ENCODE results near the gene CORO2B. TPM values are rescaled to one million over a fixed set of nuclear protein-coding genes. Genes with fewer than 3 reads are reported as not detected.

The CORO2B gene
- total RNA-seq, 1 donor from 2014 or later = not detected

DNA sequence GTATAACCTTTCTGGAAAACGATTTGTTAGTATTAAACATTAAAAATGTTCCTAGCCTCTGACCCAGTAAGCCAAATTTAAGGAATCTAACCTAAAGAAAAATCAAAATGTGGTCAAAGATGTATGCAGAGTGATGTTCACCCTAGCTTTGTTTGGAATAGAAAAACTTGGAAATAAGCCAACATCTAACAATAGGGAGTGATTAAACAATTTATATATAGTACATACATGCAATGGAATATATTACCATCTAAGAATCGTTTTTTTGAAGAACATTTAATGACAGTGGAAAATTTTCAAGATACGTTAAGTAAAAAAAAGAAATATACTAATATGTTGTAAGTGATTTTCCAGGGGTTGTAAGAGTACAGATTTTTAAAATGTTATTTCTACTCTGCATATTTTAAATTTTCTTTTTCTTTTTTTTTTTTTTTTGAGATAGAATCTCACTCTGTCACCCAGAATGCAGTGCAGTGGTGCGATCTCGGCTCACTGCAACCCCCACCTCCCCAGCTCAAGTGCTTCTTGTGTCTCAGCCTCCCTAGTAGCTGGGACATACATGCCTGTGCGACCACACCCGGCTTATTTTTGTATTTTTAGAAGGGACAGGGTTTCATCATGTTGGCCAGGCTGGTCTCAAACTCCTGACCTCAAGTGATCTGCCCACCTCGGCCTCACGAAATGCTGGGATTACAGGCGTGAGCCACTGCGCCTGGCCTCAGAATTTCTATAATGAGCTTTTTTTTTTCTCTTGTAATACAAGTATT, 187.0 kb downstream of the CORO2B start:
- intact Hi-C loops (cut with micrococcal nuclease) = no loop called here

DNA sequence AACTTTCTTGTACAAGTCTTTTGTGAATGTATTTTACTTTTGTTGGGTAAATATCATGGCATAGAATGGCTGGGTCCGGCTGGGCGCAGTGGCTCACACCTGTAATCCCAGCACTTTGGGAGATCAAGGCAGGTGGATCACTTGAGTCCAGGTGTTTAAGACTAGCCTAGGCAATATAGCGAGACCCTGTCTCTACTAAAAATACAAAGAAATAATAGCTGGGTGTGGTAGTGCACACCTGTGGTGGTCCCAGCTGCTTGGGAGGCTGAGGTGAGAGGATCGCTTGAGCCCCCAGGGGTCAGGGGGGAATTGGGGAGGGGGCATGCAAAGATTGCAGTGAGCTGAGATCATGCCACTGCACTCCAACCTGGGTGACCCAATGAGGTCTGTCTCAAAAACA, 189.0 kb downstream of the CORO2B start:
- intact Hi-C loops (cut with micrococcal nuclease) = no loop called here

DNA sequence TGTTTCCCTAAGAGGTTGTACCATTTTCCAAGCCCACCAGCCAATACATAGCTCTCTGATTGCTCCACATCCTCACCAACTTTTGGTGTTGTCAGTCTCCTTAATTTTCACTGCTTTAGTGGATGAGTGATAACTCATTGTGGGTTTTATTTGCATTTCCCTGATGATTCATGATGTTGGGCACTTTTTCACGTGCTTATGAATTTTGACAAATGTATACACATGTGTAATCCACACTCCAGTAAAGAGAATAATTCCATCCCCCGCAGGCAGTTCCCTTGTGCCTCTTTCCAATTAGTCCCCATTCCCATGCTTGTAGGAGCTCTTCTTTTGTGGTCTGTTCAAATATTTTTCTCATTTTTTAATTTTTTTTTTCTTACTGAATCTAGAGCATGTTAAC, 189.5 kb downstream of the CORO2B start:
- intact Hi-C loops (cut with micrococcal nuclease) = no loop called here

DNA sequence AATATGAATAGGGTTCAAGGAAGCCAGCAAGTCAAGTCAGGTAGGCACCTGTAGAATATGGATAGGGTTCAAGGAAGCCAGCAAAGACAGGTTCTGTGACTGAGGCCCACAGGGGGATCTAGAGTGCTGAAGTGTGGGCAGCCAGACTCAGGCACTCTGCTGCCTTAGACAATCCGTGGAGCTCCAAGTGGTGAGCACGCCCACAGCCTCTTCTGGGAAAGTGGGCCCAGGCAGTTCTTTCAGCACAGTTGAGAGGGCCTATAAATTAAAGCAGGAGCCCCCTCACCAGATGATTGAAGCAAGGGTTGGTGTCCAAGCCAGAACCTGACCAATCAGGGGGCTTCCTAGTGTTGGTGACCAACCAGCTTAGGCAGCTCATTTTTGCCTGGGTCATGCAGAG, 190.9 kb downstream of the CORO2B start:
- intact Hi-C loops (cut with micrococcal nuclease) = no loop called here

DNA sequence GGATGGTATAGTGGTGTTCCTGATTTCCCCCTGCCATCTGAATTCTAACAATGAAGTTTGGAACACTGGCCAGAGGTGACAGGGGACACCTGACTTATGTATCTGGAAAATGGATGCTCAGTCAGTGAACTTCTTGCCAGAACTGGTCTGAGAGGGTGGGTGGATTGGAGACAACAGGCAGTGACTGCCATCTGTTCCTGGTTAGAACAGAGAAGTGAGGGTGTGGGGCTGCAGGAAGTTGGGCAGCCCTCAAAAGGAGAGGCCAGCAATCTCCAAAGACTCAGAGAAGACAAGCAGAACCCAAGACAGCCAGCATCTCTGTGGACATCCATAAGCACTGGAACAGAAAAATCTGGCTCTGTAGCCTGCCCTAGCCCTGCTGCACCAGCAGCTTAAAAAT, 191.4 kb downstream of the CORO2B start:
- intact Hi-C loops (cut with micrococcal nuclease) = no loop called here

DNA sequence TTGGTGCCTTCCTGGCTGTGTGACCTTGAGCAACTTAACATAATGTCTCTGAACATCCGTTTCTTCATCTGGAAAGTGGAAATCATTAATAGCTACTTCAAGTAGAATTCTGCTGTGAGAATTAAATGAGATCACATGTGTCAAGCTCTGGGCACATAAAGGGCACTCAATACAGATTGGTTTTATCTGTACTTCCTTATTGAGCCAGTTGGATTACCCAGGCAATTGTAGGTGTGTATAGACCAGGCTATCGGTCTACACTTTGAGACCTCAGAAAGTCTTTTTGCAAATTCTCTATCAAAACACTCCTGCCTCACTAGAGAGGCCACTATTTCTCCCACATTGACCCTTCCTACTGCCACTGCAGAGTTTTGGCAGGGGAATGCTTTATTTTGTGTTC, 194.2 kb downstream of the CORO2B start:
- intact Hi-C loops (cut with micrococcal nuclease) = no loop called here

DNA sequence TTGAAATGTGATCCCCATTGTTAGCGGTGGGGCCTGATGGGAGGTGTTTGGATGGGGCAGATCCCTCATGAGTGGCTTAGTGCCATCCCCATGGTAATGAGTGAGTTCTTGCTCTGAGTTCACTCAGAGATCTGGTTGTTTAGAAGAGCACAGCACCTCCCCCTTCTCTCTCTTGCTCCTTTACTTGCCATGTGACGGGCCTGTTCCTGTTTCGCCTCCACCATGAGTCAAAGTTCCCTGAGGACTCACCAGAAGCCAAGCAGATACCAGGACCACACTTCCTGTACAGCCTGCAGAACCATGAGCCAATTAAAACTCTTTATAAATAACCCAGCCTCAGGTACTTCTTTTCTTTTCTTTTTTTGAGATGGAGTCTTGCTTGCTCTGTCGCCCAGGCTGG, 195.3 kb downstream of the CORO2B start:
- intact Hi-C loops (cut with micrococcal nuclease) = no loop called here

DNA sequence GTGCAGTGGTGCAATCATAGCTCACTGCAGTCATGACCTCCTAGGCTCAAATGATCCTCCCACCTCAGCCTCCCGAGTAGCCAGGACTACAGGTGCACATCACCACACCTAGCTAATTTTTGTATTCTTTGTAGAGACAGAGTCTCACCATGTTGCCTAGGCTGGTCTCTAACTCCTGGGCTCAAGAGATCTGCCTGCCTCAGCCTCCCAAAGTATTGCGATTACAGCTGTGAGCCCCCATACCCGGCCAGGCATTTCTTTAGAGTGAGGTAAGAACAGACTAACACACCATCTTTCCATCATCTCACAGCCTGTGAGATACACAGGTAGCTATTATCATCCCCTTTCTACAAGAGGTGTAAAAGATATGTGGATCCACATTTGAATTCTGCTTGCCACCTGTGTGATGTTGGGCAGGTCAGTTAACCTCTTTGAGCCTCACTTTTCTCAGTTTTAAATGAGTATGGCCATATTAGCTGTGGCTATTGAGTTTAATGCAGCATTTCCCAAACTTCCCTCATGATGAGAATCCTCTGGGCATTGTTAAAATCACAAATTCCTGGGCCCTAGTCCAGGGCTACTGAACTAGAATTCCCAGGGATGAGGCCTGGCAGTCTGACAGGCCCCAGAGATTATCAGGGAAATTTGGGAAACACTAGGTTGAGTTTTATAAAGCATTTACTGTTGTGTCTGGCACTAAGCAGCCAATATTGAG, 195.9 kb downstream of the CORO2B start:
- intact Hi-C loops (cut with micrococcal nuclease) = no loop called here

DNA sequence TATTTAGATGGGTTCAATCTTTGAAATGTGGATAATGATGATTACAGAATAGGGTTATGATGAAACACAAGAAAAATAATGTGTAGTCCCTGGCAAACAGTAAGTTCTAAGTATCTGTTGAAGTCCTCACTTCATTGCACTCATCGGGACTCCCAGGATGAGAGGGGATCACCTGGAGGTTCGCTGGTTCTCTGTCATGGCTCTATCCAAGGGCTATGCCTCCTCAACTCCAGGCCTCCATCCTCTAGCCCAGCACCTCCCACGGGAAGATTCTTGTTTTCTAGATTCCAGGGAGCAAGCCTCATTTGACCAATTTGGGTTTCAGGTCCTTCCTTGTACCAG, 196.4 kb downstream of the CORO2B start:
- intact Hi-C loops (cut with micrococcal nuclease) = no loop called here

DNA sequence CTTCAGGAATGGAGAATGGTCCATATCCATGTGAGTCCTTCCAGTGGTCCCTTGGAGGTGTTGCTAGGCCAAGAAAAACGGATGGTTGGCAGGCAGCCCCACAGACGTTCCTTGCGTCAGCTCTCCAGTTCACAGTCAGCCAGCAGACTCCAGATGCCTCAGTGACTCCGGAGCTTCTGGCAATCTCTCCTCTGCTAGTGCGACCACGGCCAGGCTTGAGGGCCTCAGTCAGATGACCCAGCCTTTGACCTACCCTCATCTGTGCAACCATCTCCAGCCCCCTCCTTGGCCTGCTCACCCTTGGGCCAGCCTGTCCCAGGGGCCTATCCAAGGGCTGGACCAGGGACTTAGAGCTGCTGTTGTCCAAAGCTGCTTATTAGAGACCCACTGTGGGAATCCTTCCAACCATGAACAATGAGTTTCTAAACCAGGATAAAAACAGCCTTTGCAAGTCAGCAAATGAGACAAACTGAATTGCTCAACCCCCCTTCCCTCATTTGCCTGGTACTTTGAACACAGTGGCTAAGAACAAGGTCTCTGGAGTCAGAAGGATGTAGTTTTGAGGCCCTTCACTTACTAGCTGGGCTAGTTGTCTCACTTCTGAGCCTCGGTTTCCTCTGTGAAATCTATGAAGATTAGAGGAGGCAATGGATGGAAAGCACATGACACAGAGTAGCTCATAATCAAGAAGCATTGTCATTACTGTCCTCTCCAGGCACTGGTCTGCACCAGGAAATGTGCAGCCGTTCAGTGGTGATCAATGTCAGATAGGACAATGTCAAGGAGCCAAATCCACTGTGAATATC, 197.1 kb downstream of the CORO2B start:
- intact Hi-C loops (cut with micrococcal nuclease) = no loop called here

DNA sequence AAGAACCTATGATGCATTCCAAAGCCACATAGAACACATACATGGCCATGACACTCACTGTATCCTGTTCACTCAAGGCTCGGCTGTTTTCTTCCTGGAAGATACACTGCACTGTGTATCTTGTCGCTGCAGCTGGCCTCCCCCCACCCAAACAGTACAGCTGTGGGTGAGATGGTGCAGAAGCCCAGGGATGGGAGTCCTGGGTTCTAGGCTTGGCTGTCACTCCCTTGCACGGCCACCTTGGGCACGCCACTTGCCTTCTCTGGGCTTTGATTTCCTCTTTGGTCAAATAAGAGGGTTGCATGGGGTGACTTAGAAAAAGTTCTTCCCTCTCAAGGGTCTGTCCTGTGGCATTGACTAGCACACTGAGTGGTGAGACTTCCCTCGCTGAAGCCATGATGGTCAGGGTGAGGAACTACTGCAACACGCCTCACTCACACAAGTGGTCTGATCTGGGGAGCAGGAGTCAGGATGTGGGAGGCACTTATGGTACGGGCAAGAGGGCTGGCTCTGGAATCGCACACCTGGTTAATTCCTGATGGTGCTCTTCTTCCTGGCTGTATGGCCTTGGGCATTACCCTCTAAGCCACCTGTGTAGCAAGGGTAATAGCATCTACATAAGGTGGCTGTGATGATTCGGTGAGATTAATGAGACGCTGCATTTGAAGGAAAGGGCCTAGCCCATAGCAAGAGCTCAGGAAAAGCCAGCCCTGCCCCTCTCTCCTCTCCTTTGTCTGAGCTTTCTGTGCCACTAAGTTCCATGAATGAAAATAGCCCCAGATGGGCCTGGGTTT, 197.9 kb downstream of the CORO2B start:
- intact Hi-C loops (cut with micrococcal nuclease) = no loop called here

Other genes starting within 250 kb of the CORO2B start
- 0.64 and 1.0 TPM in 2 replicates for gene ITGA11, start 146.8 kb upstream of the CORO2B start, total RNA-seq
- 234 and 236 TPM in 2 replicates for gene ANP32A, start 241.9 kb downstream of the CORO2B start, total RNA-seq